Left ventricle myocardium inferior (tissue), 1 donor: ENCODE measurements around the gene ZC3H8. TPM values are rescaled to one million over a fixed set of nuclear protein-coding genes. Genes with fewer than 3 reads are reported as not detected.

Experiments
- DNase-seq: peaks from one replicate; pipeline ENCODE4 v3.0.0-alpha.2; 2020
- H3K27ac ChIP-seq: fragments of 200-600 bp; replicated peaks from 2 replicates; pipeline ENCODE4 v1.8.0; 2021
- H3K27me3 ChIP-seq: fragments of 200-600 bp; 2 replicates; pipeline ENCODE4 v1.8.0; 2021; ENCODE audit warnings: low read depth
- H3K36me3 ChIP-seq: fragments of 200-600 bp; 2 replicates; pipeline ENCODE4 v1.8.0; 2021
- H3K4me1 ChIP-seq: fragments of 200-600 bp; 2 replicates; pipeline ENCODE4 v1.8.0; 2021
- H3K4me3 ChIP-seq: fragments of 200-600 bp; 2 replicates; pipeline ENCODE4 v1.8.0; 2021; ENCODE audit warnings: mild to moderate bottlenecking, moderate library complexity
- H3K9me3 ChIP-seq: fragments of 200-600 bp; replicated peaks from 2 replicates; pipeline ENCODE4 v1.8.0; 2021
- intact Hi-C: fragments of 100-400 bp; cut with micrococcal nuclease; formaldehyde crosslinking; loops from one replicate; pipeline ENCODE4 v1.11.0; 2022
- total RNA-seq: library from RNA; stranded (reverse); fragmentation: NEBNext Ultra II Directional; extraction: Animal tissue kit (Norgen Biotek cat#: 25700); gene quantifications from one replicate; pipeline ENCODE4 v1.2.1, GENCODE V29; 2021
- TF ChIP-seq, protein P1 (sequence below): fragments of 200-600 bp; IDR thresholded peaks from 2 replicates; pipeline ENCODE4 v1.8.0; 2021; ENCODE audit warnings: antibody characterized with exemption, mild to moderate bottlenecking, borderline replicate concordance
- donor health status: DM: no; HTN: yes; CAD: no; lungs with severe emphysema.

The ZC3H8 gene
- total RNA-seq, 1 donor from 2014 or later: 15.2 TPM

DNA sequence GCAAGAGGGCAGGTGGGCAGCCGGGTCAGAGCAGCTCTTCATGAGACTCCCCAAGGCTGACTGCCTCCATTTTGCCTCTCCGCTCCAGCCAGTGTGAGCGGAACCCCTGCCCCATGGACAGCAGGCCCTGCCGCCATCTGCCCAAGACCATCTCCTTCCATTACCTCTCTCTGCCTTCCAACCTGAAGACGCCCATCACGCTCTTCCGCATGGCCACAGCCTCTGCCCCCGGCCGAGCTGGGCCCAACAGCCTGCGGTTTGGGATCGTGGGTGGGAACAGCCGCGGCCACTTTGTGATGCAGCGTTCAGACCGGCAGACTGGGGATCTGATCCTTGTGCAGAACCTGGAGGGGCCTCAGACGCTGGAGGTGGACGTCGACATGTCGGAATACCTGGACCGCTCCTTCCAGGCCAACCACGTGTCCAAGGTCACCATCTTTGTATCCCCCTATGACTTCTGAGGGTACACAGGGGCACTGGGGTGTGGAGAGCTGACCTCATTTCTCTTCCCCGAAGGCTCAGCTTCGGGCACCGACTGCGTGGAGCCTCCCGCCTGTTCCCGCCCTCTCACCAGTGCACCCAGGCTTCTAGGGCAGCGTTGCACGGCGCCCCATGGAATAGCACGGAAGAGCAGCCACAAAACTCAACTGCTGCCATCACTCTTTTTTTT, 67.7 kb downstream of the ZC3H8 start:
- no peak overlapping the region for H3K27ac ChIP-seq
- no peaks in the 10 kb centered on the region for H3K4me1 ChIP-seq
- TF ChIP-seq, protein P1, sequence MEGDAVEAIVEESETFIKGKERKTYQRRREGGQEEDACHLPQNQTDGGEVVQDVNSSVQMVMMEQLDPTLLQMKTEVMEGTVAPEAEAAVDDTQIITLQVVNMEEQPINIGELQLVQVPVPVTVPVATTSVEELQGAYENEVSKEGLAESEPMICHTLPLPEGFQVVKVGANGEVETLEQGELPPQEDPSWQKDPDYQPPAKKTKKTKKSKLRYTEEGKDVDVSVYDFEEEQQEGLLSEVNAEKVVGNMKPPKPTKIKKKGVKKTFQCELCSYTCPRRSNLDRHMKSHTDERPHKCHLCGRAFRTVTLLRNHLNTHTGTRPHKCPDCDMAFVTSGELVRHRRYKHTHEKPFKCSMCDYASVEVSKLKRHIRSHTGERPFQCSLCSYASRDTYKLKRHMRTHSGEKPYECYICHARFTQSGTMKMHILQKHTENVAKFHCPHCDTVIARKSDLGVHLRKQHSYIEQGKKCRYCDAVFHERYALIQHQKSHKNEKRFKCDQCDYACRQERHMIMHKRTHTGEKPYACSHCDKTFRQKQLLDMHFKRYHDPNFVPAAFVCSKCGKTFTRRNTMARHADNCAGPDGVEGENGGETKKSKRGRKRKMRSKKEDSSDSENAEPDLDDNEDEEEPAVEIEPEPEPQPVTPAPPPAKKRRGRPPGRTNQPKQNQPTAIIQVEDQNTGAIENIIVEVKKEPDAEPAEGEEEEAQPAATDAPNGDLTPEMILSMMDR: no peak
- no peaks in the 10 kb centered on the region for H3K9me3 ChIP-seq
- H3K36me3 ChIP-seq: no peaks in the 10 kb centered on the region
- peaks cover 6% of the 10 kb centered on the region for H3K27me3 ChIP-seq
- no peak for DNase-seq
- intact Hi-C loops: no loop called here
- H3K4me3 ChIP-seq: no peak overlapping the region

GRCh38 chr2:112185131-112185530, 69.7 kb downstream of the ZC3H8 start:
- DNase-seq: no peak
- Histone ChIP-seq H3K4me3 (no peak overlapping the region), H3K36me3 (no peaks in the 10 kb centered on the region), H3K4me1 (no peaks in the 10 kb centered on the region), H3K9me3 (no peaks in the 10 kb centered on the region), H3K27me3 (peaks cover 27% of the 10 kb centered on the region), H3K27ac (no peak overlapping the region)
- intact Hi-C loops: no loop called here
- TF ChIP-seq, protein P1: no peak

GRCh38 chr2:112184121-112184520, 70.7 kb downstream of the ZC3H8 start:
- H3K36me3 ChIP-seq: no peaks in the 10 kb centered on the region
- no peaks in the 10 kb centered on the region for H3K9me3 ChIP-seq
- intact Hi-C loops: no loop called here
- no peaks in the 10 kb centered on the region for H3K4me1 ChIP-seq
- H3K27me3 ChIP-seq: peaks cover 36% of the 10 kb centered on the region
- TF ChIP-seq, protein P1: no peak
- H3K27ac ChIP-seq: no peak overlapping the region
- no peak overlapping the region for H3K4me3 ChIP-seq
- DNase-seq: no peak

DNA sequence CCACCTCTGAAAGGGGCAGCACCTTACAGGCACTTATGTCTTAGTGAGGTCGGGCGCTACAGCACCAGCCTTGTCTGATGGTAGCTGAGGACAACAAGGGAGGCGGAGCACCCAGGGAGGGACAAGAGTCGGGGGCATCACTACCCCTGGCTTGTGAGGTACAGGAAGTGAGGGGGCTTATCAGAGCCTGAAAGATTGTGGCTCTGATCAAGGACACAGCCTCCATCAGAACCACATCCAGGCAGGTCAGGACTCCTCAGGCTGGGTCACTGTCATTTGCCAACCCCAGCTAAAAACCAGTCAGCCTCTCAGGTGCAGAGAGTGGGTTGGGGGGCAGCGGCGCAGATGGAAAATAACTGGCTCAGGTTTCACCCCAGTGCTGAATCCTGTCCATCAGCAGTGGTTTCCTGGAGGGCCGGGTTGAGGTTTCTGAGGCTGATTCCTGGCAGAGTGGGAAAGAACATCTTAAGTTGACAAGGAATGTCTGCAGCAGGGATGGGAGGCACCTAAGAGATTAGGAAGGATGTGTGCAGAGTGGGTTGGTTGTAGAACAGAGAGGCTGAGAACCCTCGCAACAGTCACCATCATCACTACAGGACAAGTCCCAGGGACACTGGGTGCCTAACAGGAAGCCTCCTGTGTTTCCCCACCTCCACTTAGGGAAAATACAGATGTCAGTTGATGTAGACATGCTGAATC, 71.4 kb downstream of the ZC3H8 start:
- Histone ChIP-seq H3K36me3 (no peaks in the 10 kb centered on the region), H3K27me3 (peaks cover 42% of the 10 kb centered on the region), H3K4me1 (no peaks in the 10 kb centered on the region), H3K9me3 (no peaks in the 10 kb centered on the region), H3K4me3 (no peak overlapping the region), H3K27ac (no peak overlapping the region)
- no peak for DNase-seq
- intact Hi-C loops: no loop called here
- TF ChIP-seq, protein P1: no peak

GRCh38 chr2:112182581-112183034, 72.2 kb downstream of the ZC3H8 start:
- Histone ChIP-seq H3K4me1 (no peaks in the 10 kb centered on the region), H3K36me3 (no peaks in the 10 kb centered on the region), H3K4me3 (no peak overlapping the region), H3K27me3 (peaks cover 51% of the 10 kb centered on the region), H3K9me3 (no peaks in the 10 kb centered on the region), H3K27ac (no peak overlapping the region)
- TF ChIP-seq, protein P1: no peak
- no peak for DNase-seq
- intact Hi-C loops: no loop called here
